ENCODE data around the gene HTT. TPM values are rescaled to one million over a fixed set of nuclear protein-coding genes. Genes with fewer than 3 reads are reported as not detected.

The HTT gene
- total and polyA plus RNA-seq, 2 of the 13 experiments (the other 11 are each of a cell fraction or from before 2014, with no cell fraction given) = 17.5 to 19.5 TPM

DNA sequence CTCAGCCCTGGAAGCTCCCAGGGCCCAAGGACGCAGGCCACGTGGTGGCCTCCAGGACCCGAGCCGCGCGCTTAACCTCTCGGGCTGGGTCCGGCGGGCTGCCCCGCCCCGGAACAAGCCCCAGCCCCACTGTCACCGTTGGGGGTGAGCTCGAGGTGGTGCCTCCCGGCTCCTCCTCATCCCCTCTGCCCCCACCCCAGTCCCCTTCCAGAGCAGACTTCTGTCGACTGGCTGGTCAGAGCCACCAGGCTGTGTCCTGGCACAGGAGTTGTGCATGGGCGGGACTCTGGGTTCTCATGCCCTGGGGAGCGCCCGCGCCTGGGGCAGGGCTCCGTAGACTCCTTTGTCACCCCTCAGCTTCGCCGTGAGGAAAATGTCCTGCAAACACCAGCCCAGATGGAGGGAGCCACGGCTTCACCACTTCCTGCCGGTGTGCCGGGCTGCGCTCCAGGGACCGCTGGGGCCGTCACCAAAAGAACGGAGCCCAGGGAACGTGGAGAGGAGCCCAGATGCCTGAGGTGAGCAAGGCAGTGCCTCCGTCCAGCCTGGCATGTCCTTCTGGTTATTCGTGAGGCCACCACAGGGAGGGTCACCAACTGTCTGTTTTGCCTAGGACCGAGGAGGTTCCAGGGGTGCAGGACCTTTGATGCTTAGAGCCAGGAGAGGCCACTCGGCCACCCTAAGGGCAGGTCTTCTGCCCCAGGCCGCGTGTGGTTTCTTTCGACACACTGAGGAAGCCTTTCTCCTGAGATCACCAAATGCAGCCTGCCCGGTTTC, 211.3 kb downstream of the HTT start (continued):
- TF ChIP-seq NR2F1 (CRISPR knock-in tag; IDR thresholded peaks at IDR 0.05) (no peak; a peak in 1 of 4 replicates), KAT8 (CRISPR knock-in tag; IDR thresholded peaks at IDR 0.05) (peak; percentile 75), TMF1 (CRISPR knock-in tag; IDR thresholded peaks at IDR 0.05; ENCODE audit: low read depth) (0 out of 2 replicates have a peak, but pooled peaks have one; percentile 21), ZNF687 (CRISPR knock-in tag; IDR thresholded peaks at IDR 0.05) (peak; percentile 98), ZNF329 (CRISPR knock-in tag; IDR thresholded peaks at IDR 0.05; ENCODE audit: low read depth) (0 out of 2 replicates have a peak, but pooled peaks have one; percentile 28), MBD4 (IDR thresholded peaks at IDR 0.05; ENCODE audit: borderline replicate concordance, low read length) (no peak), NFE2 (CRISPR knock-in tag; IDR thresholded peaks at IDR 0.05) (no peak), ZNF335 (CRISPR knock-in tag; IDR thresholded peaks at IDR 0.05) (no peak), MLXIP (CRISPR knock-in tag; IDR thresholded peaks at IDR 0.05; ENCODE audit: borderline replicate concordance) (no peak), EED (CRISPR knock-in tag; IDR thresholded peaks at IDR 0.05) (no peak), MLLT10 (CRISPR knock-in tag; IDR thresholded peaks at IDR 0.05) (no peak), ZNF850 (CRISPR knock-in tag; conservative IDR thresholded peaks at IDR 0.05) (no peak), ZNF414 (CRISPR knock-in tag; IDR thresholded peaks at IDR 0.05) (no peak), TGIF2 (CRISPR knock-in tag; IDR thresholded peaks at IDR 0.05) (0 out of 2 replicates have a peak, but pooled peaks have one; percentile 19), SP140L (CRISPR knock-in tag; IDR thresholded peaks at IDR 0.05; ENCODE audit: borderline replicate concordance) (no peak), MYPOP (CRISPR knock-in tag; IDR thresholded peaks at IDR 0.05) (no peak; the same call in 1 of the 2 replicates)
- TF ChIP-seq, protein P1, sequence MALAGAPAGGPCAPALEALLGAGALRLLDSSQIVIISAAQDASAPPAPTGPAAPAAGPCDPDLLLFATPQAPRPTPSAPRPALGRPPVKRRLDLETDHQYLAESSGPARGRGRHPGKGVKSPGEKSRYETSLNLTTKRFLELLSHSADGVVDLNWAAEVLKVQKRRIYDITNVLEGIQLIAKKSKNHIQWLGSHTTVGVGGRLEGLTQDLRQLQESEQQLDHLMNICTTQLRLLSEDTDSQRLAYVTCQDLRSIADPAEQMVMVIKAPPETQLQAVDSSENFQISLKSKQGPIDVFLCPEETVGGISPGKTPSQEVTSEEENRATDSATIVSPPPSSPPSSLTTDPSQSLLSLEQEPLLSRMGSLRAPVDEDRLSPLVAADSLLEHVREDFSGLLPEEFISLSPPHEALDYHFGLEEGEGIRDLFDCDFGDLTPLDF (CRISPR knock-in tag; IDR thresholded peaks at IDR 0.05) = peak; percentile 73
- TF ChIP-seq, protein P2, sequence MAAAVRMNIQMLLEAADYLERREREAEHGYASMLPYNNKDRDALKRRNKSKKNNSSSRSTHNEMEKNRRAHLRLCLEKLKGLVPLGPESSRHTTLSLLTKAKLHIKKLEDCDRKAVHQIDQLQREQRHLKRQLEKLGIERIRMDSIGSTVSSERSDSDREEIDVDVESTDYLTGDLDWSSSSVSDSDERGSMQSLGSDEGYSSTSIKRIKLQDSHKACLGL (CRISPR knock-in tag; IDR thresholded peaks at IDR 0.05) = peak; percentile 86

All from HepG2 (cell line).